HG02970 (cell line): ENCODE data around the gene GPR160.
"Not testable (repeated sequence)": the region's sequence is repeated elsewhere in the genome, so short reads cannot be mapped to it uniquely, and the experiment has no call there.

ENCODE experiments used
- ATAC-seq: cut with Tn5 transposase; IDR thresholded peaks from one replicate; pipeline ENCODE4 v1.9.1; 2021; ENCODE audit warnings: mild to moderate bottlenecking, moderate library complexity, moderate number of reproducible peaks; ENCODE audit not compliant: unreplicated experiment, low FRiP score

GPR160 gene

GRCh38 chr3:170107941-170108340 is 70.1 kb downstream of the GPR160 start:
- ATAC-seq, result no peak

GRCh38 chr3:170108955-170109354 is 71.2 kb downstream of the GPR160 start:
- ATAC-seq, result no peak

- no peak for ATAC-seq
These were observed 71.9 kb downstream of the GPR160 start for GRCh38 chr3:170109579-170110293.

GRCh38 chr3:170111147-170111771 is 73.5 kb downstream of the GPR160 start:
- ATAC-seq, result no peak

- not testable (repeated sequence) for ATAC-seq
These were observed 76.4 kb downstream of the GPR160 start for GRCh38 chr3:170114165-170114564.

- ATAC-seq, result no peak
These were observed 79.3 kb downstream of the GPR160 start for GRCh38 chr3:170117134-170117533.

GRCh38 chr3:170128259-170128976 is 90.6 kb downstream of the GPR160 start:
- no peak for ATAC-seq

- no peak for ATAC-seq
These were observed 91.2 kb downstream of the GPR160 start for GRCh38 chr3:170128977-170129431.

- ATAC-seq, result no peak
These were observed 92.7 kb downstream of the GPR160 start for GRCh38 chr3:170130532-170130931.

GRCh38 chr3:170132335-170132734 is 94.5 kb downstream of the GPR160 start:
- no peak for ATAC-seq
